A673 (cell line): ENCODE data around the gene JOSD2.

Source experiments
- CTCF ChIP-seq: fragments of 300-800, 200-600 bp; sonication (generic); conservative IDR thresholded peaks from 2 replicates; pipeline ENCODE4 v1.5.1; 2017; ENCODE audit warnings: low read depth, mild to moderate bottlenecking, antibody characterized with exemption, low read length, moderate library complexity, mixed read lengths
- EZH2 ChIP-seq: fragments of 200-600 bp; sonication (generic); IDR thresholded peaks from 2 replicates; pipeline ENCODE4 v1.6.1; 2017; ENCODE audit warnings: borderline replicate concordance, low read depth, mild to moderate bottlenecking, mixed read lengths, antibody characterized with exemption, low read length; ENCODE audit not compliant: poor library complexity, severe bottlenecking

- TF ChIP-seq CTCF (no peak), EZH2 (no peak)
Measured at GRCh38 chr19:50498219-50499056, 12.6 kb downstream of the JOSD2 start.
